Measurements from ENCODE around the gene RAP1GAP. TPM values are rescaled to one million over a fixed set of nuclear protein-coding genes. Genes with fewer than 3 reads are reported as not detected.

The RAP1GAP gene
- total and polyA plus RNA-seq, 2 of the 13 experiments (the other 11 are each of a cell fraction or from before 2014, with no cell fraction given) = 11.9 to 37.5 TPM

GRCh38 chr1:21620011-21620410 lies 49.1 kb downstream of the RAP1GAP start:
- H3K36me3 ChIP-seq (replicated peaks in 1 of 2; ENCODE audit: control insufficient read depth in 1 of 2, insufficient read depth in 2 of 2, low read length in 2 of 2) = peaks cover 14 to 25% of the 10 kb centered on the region in 2 experiments; a peak in 4 of 5 replicates
- WGBS (ENCODE audit: low lambda C conversion rate) = 100% methylated on average over 4 of the region's 12 CpGs
- no peak overlapping the region for H3K27ac ChIP-seq (ENCODE audit: extremely low read length, insufficient read depth, low read length)
- no peak overlapping the region for H3K4me3 ChIP-seq (replicated peaks in 1 of 3; ENCODE audit: insufficient read depth in 1 of 3, low read depth in 2 of 3, low read length in 3 of 3)
- H2AFZ ChIP-seq (ENCODE audit: low read length) = no peak overlapping the region
- H3K27me3 ChIP-seq (ENCODE audit: control insufficient read depth in 1 of 2, insufficient read depth in 2 of 2, low read length in 2 of 2) = no peaks in the 10 kb centered on the region; a peak in 1 of 5 replicates
- TF ChIP-seq GATAD2A (CRISPR knock-in tag; IDR thresholded peaks at IDR 0.05) (no peak), ZNF143 (CRISPR knock-in tag; IDR thresholded peaks at IDR 0.05) (no peak), ZFP91 (CRISPR knock-in tag; IDR thresholded peaks at IDR 0.05; ENCODE audit: borderline replicate concordance) (no peak), ZBTB46 (CRISPR knock-in tag; IDR thresholded peaks at IDR 0.05; ENCODE audit: borderline replicate concordance) (no peak)
- TF ChIP-seq, protein P1, sequence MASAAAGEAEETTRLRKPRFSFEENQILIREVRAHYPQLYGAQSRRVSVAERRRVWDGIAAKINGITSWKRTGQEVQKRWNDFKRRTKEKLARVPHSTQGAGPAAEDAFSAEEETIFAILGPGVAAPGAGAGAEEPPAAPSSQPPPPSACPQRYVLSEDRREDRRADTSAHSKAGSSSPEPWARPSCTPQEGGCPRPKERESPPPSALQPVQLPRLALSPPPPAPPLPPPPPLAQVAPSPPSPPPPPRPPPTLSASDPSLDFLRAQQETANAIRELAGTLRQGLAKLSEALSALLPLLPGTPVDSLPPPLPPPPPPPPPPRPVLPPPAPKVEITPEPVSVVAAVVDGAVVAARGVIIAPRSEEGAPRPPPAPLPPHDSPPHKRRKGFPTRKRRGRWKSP (CRISPR knock-in tag; IDR thresholded peaks at IDR 0.05) = no peak
- TF ChIP-seq, protein P2, sequence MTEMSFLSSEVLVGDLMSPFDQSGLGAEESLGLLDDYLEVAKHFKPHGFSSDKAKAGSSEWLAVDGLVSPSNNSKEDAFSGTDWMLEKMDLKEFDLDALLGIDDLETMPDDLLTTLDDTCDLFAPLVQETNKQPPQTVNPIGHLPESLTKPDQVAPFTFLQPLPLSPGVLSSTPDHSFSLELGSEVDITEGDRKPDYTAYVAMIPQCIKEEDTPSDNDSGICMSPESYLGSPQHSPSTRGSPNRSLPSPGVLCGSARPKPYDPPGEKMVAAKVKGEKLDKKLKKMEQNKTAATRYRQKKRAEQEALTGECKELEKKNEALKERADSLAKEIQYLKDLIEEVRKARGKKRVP (CRISPR knock-in tag; IDR thresholded peaks at IDR 0.05) = no peak
- intact Hi-C loops (cut with micrococcal nuclease; ENCODE audit: unreplicated experiment) = no loop called here
- H3K4me2 ChIP-seq (ENCODE audit: low read depth, low read length) = no peak overlapping the region
- no peak for FAIRE-seq
- BruUV-seq (replicated peaks) = no TSS peak
- CTCF ChIA-PET (ENCODE audit: low intra/inter-chr PET ratio, low total read pairs) = no interaction called here
- no peak for DNase-seq (ENCODE audit: low spot score)
- peaks cover 11% of the 10 kb centered on the region for H3K79me2 ChIP-seq (ENCODE audit: insufficient read depth, low read length)
- POLR2A ChIA-PET = no interaction called here
- H3K9ac ChIP-seq (ENCODE audit: insufficient read depth, low read depth, low read length) = no peak overlapping the region
- in situ Hi-C loops (cut with HindIII; ENCODE audit: extremely low pct_ligation_motif_present, low pct_unique_long_range_greater_than_20kb) = no loop called here
- H4K20me1 ChIP-seq (ENCODE audit: insufficient read depth, low read length) = peaks cover 2% of the 10 kb centered on the region; the same call in 1 of the 2 replicates
- H3K9me3 ChIP-seq (ENCODE audit: low read length) = no peaks in the 10 kb centered on the region
- H3K4me1 ChIP-seq (ENCODE audit: insufficient read depth, low read length) = peaks cover 32% of the 10 kb centered on the region
- no peak for ATAC-seq

Measured in HepG2 (cell line).